Mesenchymal stem cell (in vitro differentiated cells and primary cell): Measurements from ENCODE around the gene SWSAP1.

Experiments
- DNase-seq: peaks from one replicate; pipeline ENCODE4 v3.0.0-alpha.2; 2013
- H2AFZ ChIP-seq: one replicate; pipeline ENCODE4 v1.6.1; 2013; ENCODE audit warnings: low read depth, mild to moderate bottlenecking, control low read depth, inconsistent platforms, low read length, moderate library complexity
- H2AK5ac ChIP-seq: 2 replicates; pipeline ENCODE4 v1.6.1; 2013; ENCODE audit warnings: low read length, moderate library complexity, mild to moderate bottlenecking, inconsistent platforms; ENCODE audit not compliant: severe bottlenecking
- H2BK120ac ChIP-seq: one replicate; pipeline ENCODE4 v1.6.1; 2013; ENCODE audit warnings: low read depth, mild to moderate bottlenecking, inconsistent platforms, low read length, moderate library complexity
- H2BK12ac ChIP-seq, 2 experiments: one replicate each; pipeline ENCODE4 v1.6.1; 2013; ENCODE audit warnings: inconsistent platforms in 2 of 2, low read length in 2 of 2, mild to moderate bottlenecking in 2 of 2, moderate library complexity in 2 of 2, control low read depth in 1 of 2
- H2BK15ac ChIP-seq: one replicate; pipeline ENCODE4 v1.6.1; 2013; ENCODE audit warnings: mild to moderate bottlenecking, low read depth, inconsistent platforms; ENCODE audit not compliant: poor library complexity, severe bottlenecking
- H2BK5ac ChIP-seq: 2 replicates; pipeline ENCODE4 v1.6.1; 2013; ENCODE audit warnings: low read depth, mild to moderate bottlenecking, low read length, control low read depth, inconsistent platforms; ENCODE audit not compliant: poor library complexity, severe bottlenecking
- H3K14ac ChIP-seq, 2 experiments: one replicate each; pipeline ENCODE4 v1.6.1; 2013; ENCODE audit warnings: inconsistent platforms in 2 of 2, low read length in 2 of 2, control low read depth in 1 of 2, mild to moderate bottlenecking in 1 of 2, moderate library complexity in 1 of 2
- H3K18ac ChIP-seq, 2 experiments: one replicate each; pipeline ENCODE4 v1.6.1; 2013; ENCODE audit warnings: inconsistent platforms in 2 of 2, low read length in 2 of 2, control low read depth in 1 of 2, low read depth in 1 of 2, mild to moderate bottlenecking in 1 of 2
- H3K23ac ChIP-seq, 2 experiments: one replicate each; pipeline ENCODE4 v1.6.1; 2013; ENCODE audit warnings: inconsistent platforms in 2 of 2, low read length in 2 of 2, mild to moderate bottlenecking in 2 of 2, moderate library complexity in 2 of 2, control low read depth in 1 of 2
- H3K27ac ChIP-seq: 2 replicates; pipeline ENCODE4 v1.5.1; 2013; ENCODE audit warnings: mild to moderate bottlenecking, moderate library complexity, low read length, control low read depth, inconsistent platforms; ENCODE audit not compliant: poor library complexity, severe bottlenecking
- H3K27me3 ChIP-seq, 2 experiments: 2 replicates each; pipeline versions ENCODE4 v1.6.1 to v1.7.0; 2013; ENCODE audit warnings: low read length in 2 of 2, mild to moderate bottlenecking in 2 of 2, moderate library complexity in 2 of 2, control low read depth in 1 of 2, inconsistent platforms in 1 of 2; ENCODE audit not compliant: control insufficient read depth in 1 of 2, insufficient read depth in 1 of 2
- H3K36me3 ChIP-seq, 2 experiments: 2 replicates each; pipeline versions ENCODE4 v1.6.1 to v1.7.0; 2013; ENCODE audit warnings: low read length in 2 of 2, control low read depth in 1 of 2, inconsistent platforms in 1 of 2, low read depth in 1 of 2, mild to moderate bottlenecking in 1 of 2; ENCODE audit not compliant: insufficient read depth in 2 of 2, control insufficient read depth in 1 of 2
- H3K4ac ChIP-seq, 2 experiments: one replicate each; pipeline ENCODE4 v1.6.1; 2013; ENCODE audit warnings: inconsistent platforms in 2 of 2, low read length in 2 of 2, mild to moderate bottlenecking in 2 of 2, moderate library complexity in 2 of 2, control low read depth in 1 of 2, low read depth in 1 of 2
- H3K4me1 ChIP-seq: 2 replicates; pipeline ENCODE4 v1.6.1; 2013; ENCODE audit warnings: low read depth, low read length, control low read depth; ENCODE audit not compliant: control insufficient read depth, insufficient read depth
- H3K4me2 ChIP-seq: 2 replicates; pipeline ENCODE4 v1.6.1; 2013; ENCODE audit warnings: low read length, mild to moderate bottlenecking, inconsistent platforms; ENCODE audit not compliant: poor library complexity, severe bottlenecking
- H3K4me3 ChIP-seq, 2 experiments: 2 replicates each; pipeline versions ENCODE4 v1.5.1 to v1.7.0; 2013; ENCODE audit warnings: low read length in 2 of 2, mild to moderate bottlenecking in 2 of 2, control low read depth in 1 of 2, low read depth in 1 of 2; ENCODE audit not compliant: insufficient read depth in 1 of 2
- H3K79me1 ChIP-seq: replicated peaks from 2 replicates; pipeline ENCODE4 v1.6.1; 2013; ENCODE audit warnings: mild to moderate bottlenecking, control low read depth, low read length, inconsistent platforms; ENCODE audit not compliant: poor library complexity, severe bottlenecking
- H3K9ac ChIP-seq: 2 replicates; pipeline ENCODE4 v1.7.0; 2013; ENCODE audit warnings: mild to moderate bottlenecking, low read length, moderate library complexity
- H3K9me3 ChIP-seq: 2 replicates; pipeline ENCODE4 v1.7.0; 2013; ENCODE audit warnings: mild to moderate bottlenecking, low read length; ENCODE audit not compliant: control insufficient read depth
- H4K8ac ChIP-seq: one replicate; pipeline ENCODE4 v1.6.1; 2013; ENCODE audit warnings: inconsistent platforms, mild to moderate bottlenecking, low read length, moderate library complexity
- H4K91ac ChIP-seq: one replicate; pipeline ENCODE4 v1.6.1; 2013; ENCODE audit warnings: mild to moderate bottlenecking, low read length, inconsistent platforms
- WGBS: methylation state at CpG from one replicate; pipeline ENCODE4 v1.1.7; 2013; ENCODE audit warnings: mixed read lengths; 5-methylcytosine and 5-hydroxymethylcytosine counted together

The SWSAP1 gene

DNA sequence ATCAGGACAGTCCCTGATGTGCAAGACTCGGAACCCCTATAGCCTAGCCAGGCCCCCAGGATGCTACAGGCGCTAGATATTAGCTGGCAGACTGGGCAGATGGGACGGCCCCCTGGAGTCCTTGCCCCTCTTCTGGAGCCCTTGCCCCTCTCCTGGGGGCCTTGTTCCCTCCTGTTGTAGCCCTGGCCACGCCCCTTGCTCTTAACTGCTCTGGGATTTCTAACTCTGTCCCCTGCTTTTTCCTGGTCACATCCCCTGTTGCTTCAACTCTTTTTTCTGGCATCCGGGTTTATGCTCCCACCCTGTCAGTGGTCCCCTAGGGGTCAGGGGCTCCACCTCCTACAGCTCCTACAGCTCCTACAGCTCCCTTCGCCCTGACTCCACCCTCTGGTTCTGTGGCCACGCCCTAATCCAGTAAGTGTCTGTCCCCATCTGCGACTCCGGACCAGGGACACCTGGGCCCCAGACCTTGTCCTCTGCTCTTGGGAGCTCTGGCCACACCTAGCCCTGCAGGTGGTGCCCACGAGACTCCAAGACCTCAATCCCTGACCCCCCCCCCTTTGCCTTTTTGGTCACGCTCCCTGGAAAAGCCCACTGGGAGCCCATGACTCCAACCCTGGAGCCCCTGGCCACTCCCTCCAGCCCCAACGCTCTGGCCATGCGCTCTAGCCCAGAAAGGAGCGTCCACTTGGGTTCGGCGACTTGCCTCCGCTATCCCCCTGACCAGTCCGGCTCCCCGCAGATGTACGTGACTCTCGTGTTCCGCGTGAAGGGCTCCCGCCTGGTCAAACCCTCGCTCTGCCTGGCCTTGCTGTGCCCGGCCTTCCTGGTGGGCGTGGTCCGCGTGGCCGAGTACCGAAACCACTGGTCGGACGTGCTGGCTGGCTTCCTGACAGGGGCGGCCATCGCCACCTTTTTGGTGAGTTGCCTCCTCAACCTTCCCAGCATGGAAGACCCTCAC lies 12.4 kb upstream of the SWSAP1 start:
- DNase-seq = no peak
- H2AK5ac ChIP-seq = no peak overlapping the region
- no peak overlapping the region for H3K23ac ChIP-seq
- no peak overlapping the region for H2BK120ac ChIP-seq
- H3K36me3 ChIP-seq = peaks cover 56 to 69% of the 10 kb centered on the region in 2 experiments
- no peak overlapping the region for H2BK12ac ChIP-seq
- WGBS = 37% methylated on average over 33 of the region's 35 CpGs
- H3K79me1 ChIP-seq = no peaks in the 10 kb centered on the region
- no peak overlapping the region for H3K27ac ChIP-seq
- H3K18ac ChIP-seq = no peak overlapping the region
- H2BK5ac ChIP-seq = no peak overlapping the region
- H3K4me2 ChIP-seq = no peak overlapping the region
- H3K14ac ChIP-seq = no peak overlapping the region
- peaks cover 9% of the 10 kb centered on the region for H3K4me1 ChIP-seq
- H3K4ac ChIP-seq = no peak overlapping the region
- H3K4me3 ChIP-seq = no peak overlapping the region
- no peak overlapping the region for H3K9ac ChIP-seq
- H3K9me3 ChIP-seq = no peaks in the 10 kb centered on the region
- H2AFZ ChIP-seq = no peak overlapping the region
- peak overlapping the region; percentile 33 for H4K8ac ChIP-seq
- H4K91ac ChIP-seq = peak overlapping the region; percentile 1
- H3K27me3 ChIP-seq = peaks cover 0 to 24% of the 10 kb centered on the region in 2 experiments
- no peak overlapping the region for H2BK15ac ChIP-seq

GRCh38 chr19:11363881-11364280 lies 10.6 kb upstream of the SWSAP1 start:
- no peak for DNase-seq
- Histone ChIP-seq H3K27ac (no peak overlapping the region), H3K79me1 (no peaks in the 10 kb centered on the region), H3K4me1 (peaks cover 9% of the 10 kb centered on the region), H3K4me2 (no peak overlapping the region), H2BK15ac (no peak overlapping the region), H3K9me3 (no peaks in the 10 kb centered on the region), H2BK5ac (no peak overlapping the region), H2BK12ac (no peak overlapping the region), H2BK120ac (no peak overlapping the region), H3K27me3 (peaks cover 0 to 24% of the 10 kb centered on the region in 2 experiments), H3K14ac (no peak overlapping the region), H3K23ac (no peak overlapping the region), H3K4ac (no peak overlapping the region), H3K18ac (no peak overlapping the region), H3K36me3 (peaks cover 56 to 66% of the 10 kb centered on the region in 2 experiments), H4K91ac (no peak overlapping the region), H2AFZ (no peak overlapping the region), H4K8ac (no peak overlapping the region), H3K4me3 (no peak overlapping the region), H3K9ac (no peak overlapping the region), H2AK5ac (no peak overlapping the region)
- WGBS = 89% methylated on average over 10 of the region's 10 CpGs

DNA sequence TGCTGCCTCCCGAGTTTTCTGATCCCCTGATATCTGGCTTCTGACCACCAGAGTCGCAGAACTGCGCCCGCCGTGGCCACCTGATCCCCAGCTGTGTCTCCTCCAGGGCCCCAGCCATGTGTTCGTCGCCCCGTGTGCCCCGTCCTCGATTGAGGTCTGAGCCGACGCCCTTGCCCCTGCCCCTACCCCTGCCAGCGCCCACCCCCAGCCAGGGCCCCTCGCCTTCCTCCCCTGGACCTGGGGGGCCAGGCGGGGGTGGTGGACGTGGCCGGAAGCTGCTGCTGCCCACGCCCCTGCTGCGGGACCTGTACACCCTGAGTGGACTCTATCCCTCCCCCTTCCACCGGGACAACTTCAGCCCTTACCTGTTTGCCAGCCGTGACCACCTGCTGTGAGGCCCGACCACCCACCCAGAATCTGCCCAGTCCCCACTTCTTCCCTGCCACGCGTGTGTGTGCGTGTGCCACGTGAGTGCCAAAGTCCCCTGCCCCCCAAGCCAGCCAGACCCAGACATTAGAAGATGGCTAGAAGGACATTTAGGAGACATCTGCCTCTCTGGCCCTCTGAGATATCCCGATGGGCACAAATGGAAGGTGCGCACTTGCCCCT lies 10.1 kb upstream of the SWSAP1 start:
- Histone ChIP-seq H3K4me3 (no peak overlapping the region), H2BK5ac (no peak overlapping the region), H2BK120ac (no peak overlapping the region), H3K36me3 (peaks cover 54 to 62% of the 10 kb centered on the region in 2 experiments), H2AK5ac (no peak overlapping the region), H3K18ac (no peak overlapping the region), H3K4me2 (no peak overlapping the region), H3K4me1 (peaks cover 9% of the 10 kb centered on the region), H2BK15ac (no peak overlapping the region), H2BK12ac (no peak overlapping the region), H4K91ac (no peak overlapping the region), H3K27me3 (peaks cover 0 to 24% of the 10 kb centered on the region in 2 experiments), H3K9ac (no peak overlapping the region), H3K14ac (no peak overlapping the region), H4K8ac (no peak overlapping the region), H2AFZ (no peak overlapping the region), H3K27ac (no peak overlapping the region), H3K9me3 (no peaks in the 10 kb centered on the region), H3K79me1 (no peaks in the 10 kb centered on the region), H3K23ac (no peak overlapping the region), H3K4ac (no peak overlapping the region)
- 93% methylated on average over 28 of the region's 28 CpGs for WGBS
- no peak for DNase-seq

DNA sequence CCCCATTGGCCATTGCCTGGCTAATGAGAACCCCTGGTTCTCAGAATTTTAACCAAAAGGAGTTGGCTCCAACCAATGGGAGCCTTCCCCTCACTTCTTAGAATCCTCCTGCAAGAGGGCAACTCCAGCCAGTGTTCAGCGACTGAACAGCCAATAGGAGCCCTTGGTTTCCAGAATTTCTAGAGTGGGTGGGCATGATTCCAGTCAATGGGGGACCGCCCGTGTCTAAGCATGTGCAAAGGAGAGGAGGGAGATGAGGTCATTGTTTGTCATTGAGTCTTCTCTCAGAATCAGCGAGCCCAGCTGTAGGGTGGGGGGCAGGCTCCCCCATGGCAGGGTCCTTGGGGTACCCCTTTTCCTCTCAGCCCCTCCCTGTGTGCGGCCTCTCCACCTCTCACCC lies 9.5 kb upstream of the SWSAP1 start:
- Histone ChIP-seq H3K4me2 (no peak overlapping the region), H2BK12ac (no peak overlapping the region), H3K4me3 (no peak overlapping the region), H4K91ac (no peak overlapping the region), H3K18ac (no peak overlapping the region), H3K79me1 (no peaks in the 10 kb centered on the region), H3K4me1 (peaks cover 9% of the 10 kb centered on the region), H3K27me3 (peaks cover 0 to 21% of the 10 kb centered on the region in 2 experiments), H3K14ac (no peak overlapping the region), H2BK120ac (no peak overlapping the region), H3K4ac (no peak overlapping the region), H3K23ac (no peak overlapping the region), H2AFZ (no peak overlapping the region), H4K8ac (no peak overlapping the region), H2BK5ac (no peak overlapping the region), H3K9ac (no peak overlapping the region), H3K27ac (no peak overlapping the region), H2BK15ac (no peak overlapping the region), H3K9me3 (no peaks in the 10 kb centered on the region), H3K36me3 (peaks cover 52 to 57% of the 10 kb centered on the region in 2 experiments), H2AK5ac (no peak overlapping the region)
- no peak for DNase-seq
- WGBS = 89% methylated on average over 3 of the region's 5 CpGs
